Neuron (in vitro differentiated cells): ENCODE measurements around the gene BRK1.
"Not testable (repeated sequence)": the region's sequence is repeated elsewhere in the genome, so short reads cannot be mapped to it uniquely, and the experiment has no call there.

Source experiments
- H2AFZ ChIP-seq: one replicate; pipeline ENCODE4 v1.6.1; 2013; ENCODE audit warnings: low read depth, mild to moderate bottlenecking, inconsistent platforms, low read length, moderate library complexity
- H3K27me3 ChIP-seq: one replicate; pipeline ENCODE4 v1.6.1; 2013; ENCODE audit warnings: low read length; ENCODE audit not compliant: insufficient read depth
- H3K36me3 ChIP-seq: one replicate; pipeline ENCODE4 v1.6.1; 2013; ENCODE audit warnings: low read length; ENCODE audit not compliant: insufficient read depth
- H3K4me1 ChIP-seq: one replicate; pipeline ENCODE4 v1.6.1; 2013; ENCODE audit warnings: low read length; ENCODE audit not compliant: insufficient read depth
- H3K4me3 ChIP-seq: 2 replicates; pipeline ENCODE4 v1.5.1; 2013; ENCODE audit warnings: mild to moderate bottlenecking, low read length, moderate library complexity
- H3K9me3 ChIP-seq: one replicate; pipeline ENCODE4 v1.6.1; 2013; ENCODE audit warnings: low read length

Gene BRK1

DNA sequence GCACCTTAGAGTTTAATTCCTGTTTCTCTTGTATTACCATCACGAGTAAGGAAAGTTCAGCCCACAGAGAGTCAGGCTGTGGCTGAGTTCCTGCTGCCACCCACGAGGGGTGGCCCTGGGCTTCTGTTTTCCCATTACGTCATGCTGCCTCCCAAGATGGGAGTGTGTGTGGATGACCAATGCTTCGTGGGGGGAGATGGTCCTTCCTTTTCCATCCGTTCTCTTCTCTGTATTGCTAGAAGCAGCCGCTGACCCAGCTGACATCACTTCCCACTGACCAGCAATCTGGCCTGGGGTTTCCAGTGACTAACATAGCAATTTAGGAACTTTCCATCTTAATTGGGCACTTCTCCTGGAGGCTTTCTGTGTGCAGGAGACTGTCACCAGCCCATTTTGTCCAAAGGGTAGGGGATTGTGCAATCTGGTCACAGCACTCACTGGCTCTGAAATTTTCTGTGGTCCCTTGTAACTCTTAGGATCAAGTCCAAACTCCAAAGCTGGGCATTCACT, 58.5 kb downstream of the BRK1 start:
- H3K9me3 ChIP-seq = no peaks in the 10 kb centered on the region
- no peaks in the 10 kb centered on the region for H3K4me1 ChIP-seq
- H3K27me3 ChIP-seq = no peaks in the 10 kb centered on the region
- no peaks in the 10 kb centered on the region for H3K36me3 ChIP-seq
- no peak overlapping the region for H2AFZ ChIP-seq
- no peak overlapping the region for H3K4me3 ChIP-seq

DNA sequence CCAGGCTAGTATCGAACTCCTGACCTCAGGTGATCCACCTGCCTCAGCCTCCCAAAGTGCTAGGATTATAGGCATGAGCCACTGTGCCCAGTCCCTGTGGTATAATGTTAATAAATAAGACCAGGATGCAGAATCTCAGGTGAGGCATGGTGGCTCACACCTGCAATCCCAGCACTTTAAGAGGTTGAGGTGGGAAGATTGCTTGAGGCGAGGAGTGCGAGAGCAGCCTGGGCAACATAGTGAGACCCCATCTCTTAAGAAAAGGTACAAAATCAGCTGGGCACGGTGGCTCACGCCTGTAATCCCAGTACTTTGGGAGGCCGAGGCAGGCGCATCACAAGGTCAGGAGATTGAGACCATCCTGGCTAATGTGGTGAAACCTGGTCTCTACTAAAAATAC, 59.9 kb downstream of the BRK1 start:
- H3K4me3 ChIP-seq, H3K4me1 ChIP-seq: not testable (repeated sequence)

DNA sequence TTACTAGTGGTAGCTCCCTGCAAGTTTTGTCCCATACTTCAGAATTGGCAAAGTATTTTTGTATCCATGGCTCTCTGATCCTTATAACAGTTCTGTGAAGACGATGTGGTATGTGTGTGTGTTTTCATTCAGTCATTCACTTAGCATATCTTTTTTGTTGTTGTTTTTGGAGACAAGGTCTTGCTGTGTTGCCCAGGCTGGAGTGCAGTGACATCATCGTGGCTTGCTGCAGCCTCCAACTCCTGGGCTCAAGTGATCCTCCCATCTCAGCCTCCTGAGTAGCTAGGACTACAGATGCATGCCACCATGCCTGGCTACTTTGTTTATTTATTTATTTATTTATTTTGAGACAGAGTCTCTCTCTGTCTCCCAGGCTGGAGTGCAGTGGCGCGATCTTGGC, 60.7 kb downstream of the BRK1 start:
- H3K36me3 ChIP-seq, H3K27me3 ChIP-seq, H3K4me1 ChIP-seq, H3K4me3 ChIP-seq, H2AFZ ChIP-seq, H3K9me3 ChIP-seq: not testable (repeated sequence)

More for the DNA sequence above, 59.9 kb downstream of the BRK1 start:
- H2AFZ ChIP-seq, H3K36me3 ChIP-seq, H3K27me3 ChIP-seq, H3K9me3 ChIP-seq: not testable (repeated sequence)
